ENCODE measurements around the gene SPOCK2. TPM values are rescaled to one million over a fixed set of nuclear protein-coding genes. Genes with fewer than 3 reads are reported as not detected.
A peak's percentile ranks its signal among the peaks of the same experiment; 100 is the strongest.

SPOCK2 gene
- total and polyA plus RNA-seq, 5 donors = 4.9 to 12.8 (median 7.8) TPM

- DNase-seq (peak in 1 of 3 donors; percentile 79), ATAC-seq (peak; percentile 6 to 38)
- peaks cover 3% of the 10 kb centered on the region for H3K4me1 ChIP-seq (ENCODE audit: control insufficient read depth, insufficient read depth, low read length)
- intact Hi-C loops (cut with DNase I) = no loop called here
- H3K27me3 ChIP-seq (ENCODE audit: control insufficient read depth, insufficient read depth) = no peaks in the 10 kb centered on the region
- WGBS = 59% methylated on average over 12 of the region's 12 CpGs
- H3K9me3 ChIP-seq (ENCODE audit: control insufficient read depth, low read length) = no peaks in the 10 kb centered on the region
- H3K27ac ChIP-seq (ENCODE audit: low read length) = no peak overlapping the region
- no peak overlapping the region for H3K4me3 ChIP-seq (ENCODE audit: low read length)
Observed at GRCh38 chr10:72068901-72069446, 19.4 kb downstream of the SPOCK2 start.

- no peak overlapping the region for H3K27ac ChIP-seq (ENCODE audit: low read length)
- H3K9me3 ChIP-seq (ENCODE audit: control insufficient read depth, low read length) = no peaks in the 10 kb centered on the region
- no peaks in the 10 kb centered on the region for H3K27me3 ChIP-seq (ENCODE audit: control insufficient read depth, insufficient read depth)
- DNase-seq (no peak), ATAC-seq (peak in 1 of 2 donors; percentile 2)
- intact Hi-C loops (cut with DNase I) = no loop called here
- no peak overlapping the region for H3K4me3 ChIP-seq (ENCODE audit: low read length)
- 95% methylated on average over 11 of the region's 11 CpGs for WGBS
- H3K4me1 ChIP-seq (ENCODE audit: control insufficient read depth, insufficient read depth, low read length) = peaks cover 3% of the 10 kb centered on the region
Observed at GRCh38 chr10:72068126-72068765, 20.1 kb downstream of the SPOCK2 start.

DNA sequence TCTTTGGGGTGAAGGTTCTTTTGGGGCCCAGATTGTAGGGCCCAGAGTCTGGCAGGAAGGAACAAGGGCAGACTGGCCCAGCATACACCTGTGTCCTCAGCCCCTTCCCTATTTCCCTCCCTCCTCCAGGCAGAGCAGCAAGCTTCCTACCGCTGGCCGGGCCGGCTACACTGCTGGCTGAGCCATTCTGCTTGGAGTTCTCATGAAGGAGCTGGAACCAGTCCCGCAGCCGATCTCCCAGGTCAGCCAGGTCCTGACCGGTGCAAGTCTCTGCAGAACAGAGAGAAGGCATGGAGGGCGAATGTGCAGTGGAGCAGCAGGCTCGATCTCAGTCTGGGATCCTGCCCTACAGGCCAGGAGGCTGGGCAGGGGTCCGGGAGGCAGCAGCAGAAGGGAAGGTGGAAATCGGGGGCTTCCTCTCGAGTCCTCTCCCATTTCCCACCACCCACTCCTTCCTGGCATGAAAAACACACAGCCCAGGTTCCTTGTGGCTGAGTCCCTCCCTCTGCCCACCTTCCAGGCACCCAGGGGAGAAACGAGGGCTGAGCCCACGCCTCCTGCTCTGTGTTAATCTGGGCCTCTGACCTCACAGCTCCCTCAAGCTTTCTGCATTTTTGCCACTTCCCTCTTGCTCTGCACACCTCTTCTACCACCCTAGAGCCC is 20.8 kb downstream of the SPOCK2 start:
- WGBS = 65% methylated on average over 13 of the region's 13 CpGs
- Histone ChIP-seq H3K27ac (ENCODE audit: low read length) (no peak overlapping the region), H3K9me3 (ENCODE audit: control insufficient read depth, low read length) (no peaks in the 10 kb centered on the region), H3K4me3 (ENCODE audit: low read length) (no peak overlapping the region), H3K27me3 (ENCODE audit: control insufficient read depth, insufficient read depth) (no peaks in the 10 kb centered on the region), H3K4me1 (ENCODE audit: control insufficient read depth, insufficient read depth, low read length) (peaks cover 3% of the 10 kb centered on the region)
- DNase-seq (peak in 1 of 3 donors; percentile 61), ATAC-seq (no peak)
- intact Hi-C loops (cut with DNase I) = no loop called here

DNA sequence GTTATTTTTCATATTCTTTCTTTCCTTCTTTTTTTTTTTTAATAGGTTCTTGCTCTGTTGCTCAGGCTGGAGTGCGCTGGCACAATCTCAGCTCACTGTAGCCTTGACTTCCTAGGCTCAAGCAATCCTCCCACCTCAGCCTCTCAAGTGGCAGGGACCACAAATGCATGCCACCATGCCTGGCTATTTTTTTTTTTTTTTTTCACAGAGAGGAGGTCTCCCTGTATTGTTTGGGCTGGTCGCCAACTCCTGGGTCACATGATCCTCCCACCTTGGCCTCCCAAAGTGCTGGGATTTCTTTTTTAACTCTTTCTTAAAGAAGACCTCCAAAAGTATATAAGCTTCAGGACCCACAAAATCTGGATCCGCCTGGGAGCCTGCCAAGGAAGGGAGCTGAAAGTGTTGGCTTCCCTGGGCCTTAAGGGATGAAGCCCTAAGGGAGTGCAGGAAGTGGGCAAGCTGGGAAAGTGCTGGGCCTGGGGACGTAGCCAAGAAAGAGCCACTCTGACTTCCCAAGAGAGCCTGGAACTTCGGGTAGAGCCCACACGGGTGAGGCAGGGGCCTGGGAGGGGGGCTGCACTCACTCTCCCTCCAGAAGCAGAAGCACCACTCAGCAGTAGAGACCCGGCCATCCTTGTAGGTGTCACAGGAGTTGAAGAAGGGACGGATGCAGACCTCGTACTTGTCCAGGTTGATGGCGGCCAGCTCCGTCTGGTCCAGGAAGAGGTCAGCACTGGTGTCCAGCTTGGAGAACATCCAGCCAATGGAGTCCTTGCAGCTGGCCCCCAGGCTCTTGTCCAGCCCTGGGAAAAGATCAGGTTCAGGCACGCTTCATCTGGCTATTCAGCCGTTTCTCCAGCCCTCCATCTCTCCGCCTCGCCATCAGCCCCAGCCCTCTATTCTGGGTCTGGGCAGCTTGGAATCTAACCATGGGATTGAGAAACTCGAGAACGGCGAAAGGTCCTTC is 21.8 kb downstream of the SPOCK2 start:
- intact Hi-C loops (cut with DNase I) = no loop called here
- ATAC-seq (peak; percentile 27 to 34), DNase-seq (peak in 2 of 3 donors; percentile 78 to 79)
- Histone ChIP-seq H3K4me3 (ENCODE audit: low read length) (no peak overlapping the region), H3K27me3 (ENCODE audit: control insufficient read depth, insufficient read depth) (no peaks in the 10 kb centered on the region), H3K4me1 (ENCODE audit: control insufficient read depth, insufficient read depth, low read length) (peaks cover 3% of the 10 kb centered on the region), H3K27ac (ENCODE audit: low read length) (no peak overlapping the region), H3K9me3 (ENCODE audit: control insufficient read depth, low read length) (no peaks in the 10 kb centered on the region)
- 66% methylated on average over 18 of the region's 18 CpGs for WGBS

GRCh38 chr10:72065439-72066025 is 22.8 kb downstream of the SPOCK2 start:
- intact Hi-C loops (cut with DNase I) = no loop called here
- H3K4me1 ChIP-seq (ENCODE audit: control insufficient read depth, insufficient read depth, low read length) = peaks cover 3% of the 10 kb centered on the region
- ATAC-seq (peak; percentile 14), DNase-seq (peak in 1 of 3 donors; percentile 61)
- H3K9me3 ChIP-seq (ENCODE audit: control insufficient read depth, low read length) = no peaks in the 10 kb centered on the region
- no peak overlapping the region for H3K27ac ChIP-seq (ENCODE audit: low read length)
- no peaks in the 10 kb centered on the region for H3K27me3 ChIP-seq (ENCODE audit: control insufficient read depth, insufficient read depth)
- whole genome bisulfite sequencing = 68% methylated on average over 13 of the region's 13 CpGs
- H3K4me3 ChIP-seq (ENCODE audit: low read length) = no peak overlapping the region

DNA sequence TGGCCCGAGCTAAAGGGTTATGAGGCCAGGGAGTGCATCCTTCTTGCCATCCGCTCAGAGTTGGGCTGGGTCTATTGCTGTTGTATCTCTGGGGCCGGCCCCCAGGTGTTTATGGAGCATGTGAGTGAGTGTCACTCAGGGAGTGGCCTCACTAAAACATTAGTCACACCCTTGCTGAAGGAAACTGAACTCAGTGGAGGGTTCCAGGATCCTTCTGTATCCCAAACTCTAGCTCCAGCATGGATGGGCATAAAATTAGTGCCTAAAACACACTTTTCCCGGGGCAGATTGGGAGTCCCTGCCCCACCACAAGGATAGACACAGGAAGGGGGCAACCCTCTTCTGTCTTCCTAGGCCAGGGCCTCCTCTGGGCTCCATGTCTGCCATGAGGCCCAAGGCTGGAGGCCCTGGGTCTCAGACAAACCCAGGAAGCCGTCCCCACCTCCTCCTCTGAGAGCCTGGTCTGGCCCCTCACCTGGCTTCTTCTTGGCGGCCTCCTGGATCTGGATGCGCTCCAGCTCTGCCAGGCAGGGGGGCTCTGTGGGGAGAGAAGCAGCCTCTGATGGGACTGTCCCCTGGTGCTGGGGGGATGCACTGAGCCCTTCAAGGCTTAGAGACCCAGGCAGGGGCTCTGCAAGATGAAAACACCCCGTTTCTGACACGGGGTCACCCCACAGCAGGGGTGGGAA is 24.5 kb downstream of the SPOCK2 start:
- no peaks in the 10 kb centered on the region for H3K9me3 ChIP-seq (ENCODE audit: control insufficient read depth, low read length)
- intact Hi-C loops (cut with DNase I) = no loop called here
- no peak for ATAC-seq
- no peaks in the 10 kb centered on the region for H3K27me3 ChIP-seq (ENCODE audit: control insufficient read depth, insufficient read depth)
- DNase-seq = no peak
- H3K4me1 ChIP-seq (ENCODE audit: control insufficient read depth, insufficient read depth, low read length) = peaks cover under 1% of the 10 kb centered on the region
- WGBS = 84% methylated on average over 9 of the region's 9 CpGs
- H3K4me3 ChIP-seq (ENCODE audit: low read length) = no peak overlapping the region
- no peak overlapping the region for H3K27ac ChIP-seq (ENCODE audit: low read length)

GRCh38 chr10:72062832-72063702 is 25.3 kb downstream of the SPOCK2 start:
- no peak for ATAC-seq
- DNase-seq = no peak
- no peaks in the 10 kb centered on the region for H3K4me1 ChIP-seq (ENCODE audit: control insufficient read depth, insufficient read depth, low read length)
- intact Hi-C loops (cut with DNase I) = no loop called here
- 91% methylated on average over 29 of the region's 29 CpGs for WGBS
- H3K27ac ChIP-seq (ENCODE audit: low read length) = no peak overlapping the region
- no peaks in the 10 kb centered on the region for H3K27me3 ChIP-seq (ENCODE audit: control insufficient read depth, insufficient read depth)
- H3K9me3 ChIP-seq (ENCODE audit: control insufficient read depth, low read length) = no peaks in the 10 kb centered on the region
- no peak overlapping the region for H3K4me3 ChIP-seq (ENCODE audit: low read length)

GRCh38 chr10:72062382-72062781 is 26.0 kb downstream of the SPOCK2 start:
- Histone ChIP-seq H3K4me3 (ENCODE audit: low read length) (no peak overlapping the region), H3K27ac (ENCODE audit: low read length) (no peak overlapping the region), H3K4me1 (ENCODE audit: control insufficient read depth, insufficient read depth, low read length) (no peaks in the 10 kb centered on the region), H3K9me3 (ENCODE audit: control insufficient read depth, low read length) (no peaks in the 10 kb centered on the region), H3K27me3 (ENCODE audit: control insufficient read depth, insufficient read depth) (no peaks in the 10 kb centered on the region)
- DNase-seq = no peak
- WGBS = 95% methylated on average over 10 of the region's 10 CpGs
- ATAC-seq = no peak
- intact Hi-C loops (cut with DNase I) = no loop called here

DNA sequence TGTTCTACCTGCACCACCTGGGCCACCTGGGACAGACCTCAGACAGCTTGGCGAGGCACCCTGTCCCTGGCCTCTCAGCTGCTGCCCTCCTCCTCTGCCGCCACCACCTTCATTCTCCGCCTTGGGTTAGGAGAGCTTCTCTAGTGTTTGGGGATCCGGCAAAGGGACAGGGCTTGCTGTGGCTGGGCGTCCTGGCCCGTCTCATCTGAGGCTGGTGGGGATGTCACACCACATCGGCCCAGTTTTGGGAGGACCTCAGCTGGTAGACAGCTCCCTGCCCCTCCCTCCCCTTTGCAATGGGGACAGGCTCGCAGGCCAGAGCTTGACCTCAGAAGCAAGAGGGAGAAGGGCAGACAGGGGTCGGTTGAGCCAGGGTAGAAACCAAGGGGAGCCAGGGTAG is 26.4 kb downstream of the SPOCK2 start:
- Histone ChIP-seq H3K4me1 (ENCODE audit: control insufficient read depth, insufficient read depth, low read length) (no peaks in the 10 kb centered on the region), H3K4me3 (ENCODE audit: low read length) (no peak overlapping the region), H3K27ac (ENCODE audit: low read length) (no peak overlapping the region), H3K27me3 (ENCODE audit: control insufficient read depth, insufficient read depth) (no peaks in the 10 kb centered on the region), H3K9me3 (ENCODE audit: control insufficient read depth, low read length) (no peaks in the 10 kb centered on the region)
- ATAC-seq = no peak
- intact Hi-C loops (cut with DNase I) = no loop called here
- 92% methylated on average over 9 of the region's 9 CpGs for WGBS
- DNase-seq = no peak
